ENCODE results near the gene KIF3A.

The KIF3A gene

DNA sequence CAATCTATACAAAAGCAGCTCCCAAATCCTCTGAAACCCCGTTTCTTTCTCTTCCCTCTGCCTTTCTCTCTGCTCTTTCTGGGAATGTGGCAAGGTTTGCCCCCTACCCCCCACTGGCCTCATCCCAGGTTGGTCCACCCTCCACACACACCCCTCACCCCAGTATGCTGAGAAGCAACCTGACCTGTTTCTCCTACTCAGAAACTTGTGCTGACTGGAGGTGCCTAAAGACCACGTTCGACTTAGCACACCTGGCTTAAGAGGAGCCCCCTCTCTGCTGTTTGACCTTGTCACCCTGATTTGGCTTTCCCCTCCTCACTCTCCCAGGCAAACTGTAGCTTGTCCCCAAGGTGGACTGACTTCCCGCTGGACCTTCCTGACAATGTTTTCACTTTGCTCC is 40.8 kb upstream of the KIF3A start:
- TF ChIP-seq CTCF (conservative IDR thresholded peaks at IDR 0.05; ENCODE audit: low read length) (no peak), EZH2phosphoT487 (IDR thresholded peaks at IDR 0.05; ENCODE audit: borderline replicate concordance) (no peak)
- Histone ChIP-seq H3K4me2 (ENCODE audit: low read depth, low read length, poor library complexity, severe bottlenecking) (no peak overlapping the region), H3K4me3 (ENCODE audit: low read length, poor library complexity, severe bottlenecking) (no peak overlapping the region), H3K79me2 (ENCODE audit: insufficient read depth, low read length) (no peaks in the 10 kb centered on the region), H3K36me3 (ENCODE audit: insufficient read depth, low read length) (no peaks in the 10 kb centered on the region), H3F3A (ENCODE audit: low read depth) (no peaks in the 10 kb centered on the region), H4K20me1 (ENCODE audit: insufficient read depth, low read length, poor library complexity, severe bottlenecking) (no peaks in the 10 kb centered on the region), H3K9me2 (replicated peaks; ENCODE audit: low read depth, low read length) (no peaks in the 10 kb centered on the region), H3K27me3 (ENCODE audit: insufficient read depth, low read length, poor library complexity, severe bottlenecking) (no peaks in the 10 kb centered on the region), H3K9me3 (ENCODE audit: insufficient read depth, low read depth, low read length) (no peaks in the 10 kb centered on the region), H3K9ac (ENCODE audit: low read depth, low read length, poor library complexity, severe bottlenecking) (no peak overlapping the region), H2AFZ (ENCODE audit: low read length) (no peak overlapping the region), H3K4me1 (ENCODE audit: insufficient read depth, low read length, poor library complexity, severe bottlenecking) (peaks cover 4% of the 10 kb centered on the region)

DNA sequence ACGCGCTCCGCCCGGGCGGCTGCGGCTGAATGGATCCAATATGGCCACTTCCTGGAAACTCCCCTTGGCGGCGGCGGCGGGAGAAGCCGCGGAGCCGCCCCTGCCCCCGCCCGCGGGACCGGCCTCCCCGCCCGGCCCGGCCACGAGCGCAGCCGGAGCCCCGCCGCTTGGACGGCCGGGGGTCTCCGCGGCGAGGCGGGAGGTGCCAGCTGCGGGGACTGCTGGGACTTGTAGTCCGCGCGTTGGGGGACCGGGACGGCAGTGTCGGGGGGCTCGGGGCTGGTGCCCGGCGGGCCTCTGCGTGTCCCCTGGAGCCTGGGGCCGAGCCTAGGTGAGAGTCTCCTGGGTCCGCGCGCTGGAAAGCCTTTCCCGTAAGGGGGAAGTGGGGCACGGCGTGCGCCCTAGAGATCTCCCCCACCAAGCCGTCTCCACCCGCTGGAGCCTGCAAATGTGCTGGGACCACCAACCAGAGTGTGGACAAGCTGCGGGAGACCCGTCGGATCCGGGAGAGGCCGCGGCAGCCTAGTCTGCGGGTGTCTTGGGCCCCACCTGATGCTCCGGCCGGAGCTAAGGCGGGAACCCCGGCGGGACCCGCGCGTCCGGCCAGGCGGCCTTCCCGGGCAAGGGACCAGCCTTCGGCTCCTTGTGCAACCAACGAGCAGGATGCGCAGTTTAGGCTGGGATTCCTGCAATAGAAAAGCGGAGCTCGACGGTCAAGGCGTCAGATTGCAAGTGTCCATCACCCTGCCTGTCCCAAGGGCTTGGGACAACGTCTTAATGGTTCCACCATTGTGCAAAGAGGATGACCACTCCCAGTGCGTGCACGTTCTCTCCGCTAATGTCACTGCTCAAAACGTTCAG is 40.1 kb upstream of the KIF3A start, which contains the start of gene SEPTIN8:
TSS of gene SEPTIN8 (minus strand) at position 31 of the 861 bp plus-strand sequence. CDS start 102 bp downstream, outside the sequence.
- Histone ChIP-seq H2AFZ (ENCODE audit: low read length) (peak within 1 kb of the TSS; percentile 75; the same call in 1 of the 2 replicates), H3K4me3 (ENCODE audit: low read length, poor library complexity, severe bottlenecking) (peak within 1 kb of the TSS; percentile 73), H3K4me1 (ENCODE audit: insufficient read depth, low read length, poor library complexity, severe bottlenecking) (peaks cover 4% of the 10 kb centered on the region), H3K9me2 (replicated peaks; ENCODE audit: low read depth, low read length) (no peaks in the 10 kb centered on the region), H3K4me2 (ENCODE audit: low read depth, low read length, poor library complexity, severe bottlenecking) (peak within 1 kb of the TSS; percentile 58), H4K20me1 (ENCODE audit: insufficient read depth, low read length, poor library complexity, severe bottlenecking) (no peaks in the 10 kb centered on the region), H3K9me3 (ENCODE audit: insufficient read depth, low read depth, low read length) (no peaks in the 10 kb centered on the region), H3K9ac (ENCODE audit: low read depth, low read length, poor library complexity, severe bottlenecking) (peak within 1 kb of the TSS; percentile 54), H3K36me3 (ENCODE audit: insufficient read depth, low read length) (no peaks in the 10 kb centered on the region), H3K27me3 (ENCODE audit: insufficient read depth, low read length, poor library complexity, severe bottlenecking) (no peaks in the 10 kb centered on the region), H3K79me2 (ENCODE audit: insufficient read depth, low read length) (no peaks in the 10 kb centered on the region), H3F3A (ENCODE audit: low read depth) (no peaks in the 10 kb centered on the region)
- TF ChIP-seq EZH2phosphoT487 (IDR thresholded peaks at IDR 0.05; ENCODE audit: borderline replicate concordance) (no peak), CTCF (conservative IDR thresholded peaks at IDR 0.05; ENCODE audit: low read length) (no peak)

DNA sequence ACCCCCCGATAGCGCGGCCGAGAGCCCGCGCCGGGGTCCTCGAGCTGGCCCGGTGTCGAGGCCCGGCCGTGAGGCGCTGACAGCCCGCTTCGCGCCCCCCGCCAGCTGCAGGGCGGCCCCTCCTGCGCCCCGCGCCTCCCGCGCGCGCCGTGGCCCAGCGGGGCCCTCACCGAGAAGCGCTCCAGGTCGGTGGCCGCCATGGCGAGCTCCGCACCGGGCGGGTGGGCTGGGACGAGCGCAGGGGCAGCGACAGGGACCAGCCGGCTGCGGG is 39.5 kb upstream of the KIF3A start:
- no peak for TF ChIP-seq CTCF (conservative IDR thresholded peaks at IDR 0.05; ENCODE audit: low read length)
- TF ChIP-seq EZH2phosphoT487 (IDR thresholded peaks at IDR 0.05; ENCODE audit: borderline replicate concordance) = no peak
- Histone ChIP-seq H3K4me3 (ENCODE audit: low read length, poor library complexity, severe bottlenecking) (peak overlapping the region; percentile 73), H3K36me3 (ENCODE audit: insufficient read depth, low read length) (no peaks in the 10 kb centered on the region), H3K9me2 (replicated peaks; ENCODE audit: low read depth, low read length) (no peaks in the 10 kb centered on the region), H3K79me2 (ENCODE audit: insufficient read depth, low read length) (no peaks in the 10 kb centered on the region), H3K9ac (ENCODE audit: low read depth, low read length, poor library complexity, severe bottlenecking) (peak overlapping the region; percentile 54), H4K20me1 (ENCODE audit: insufficient read depth, low read length, poor library complexity, severe bottlenecking) (no peaks in the 10 kb centered on the region), H3F3A (ENCODE audit: low read depth) (no peaks in the 10 kb centered on the region), H3K4me2 (ENCODE audit: low read depth, low read length, poor library complexity, severe bottlenecking) (peak overlapping the region; percentile 58), H3K9me3 (ENCODE audit: insufficient read depth, low read depth, low read length) (no peaks in the 10 kb centered on the region), H3K27me3 (ENCODE audit: insufficient read depth, low read length, poor library complexity, severe bottlenecking) (no peaks in the 10 kb centered on the region), H3K4me1 (ENCODE audit: insufficient read depth, low read length, poor library complexity, severe bottlenecking) (peaks cover 4% of the 10 kb centered on the region), H2AFZ (ENCODE audit: low read length) (no peak overlapping the region; the same call in 1 of the 2 replicates)
